Measurements from ENCODE around the gene CACFD1. TPM values are rescaled to one million over a fixed set of nuclear protein-coding genes. Genes with fewer than 3 reads are reported as not detected.

Gene CACFD1
- total and polyA plus RNA-seq, 3 donors from 2014 or later: 34.7 to 47.9 (median 43.3) TPM

GRCh38 chr9:133505901-133506652 is 46.3 kb downstream of the CACFD1 start:
- peaks cover 26% of the 10 kb centered on the region for H3K4me1 ChIP-seq
- no peak overlapping the region for H3K27ac ChIP-seq
- TF ChIP-seq CTCF (IDR thresholded peaks at IDR 0.05): no peak
- TF ChIP-seq POLR2A (IDR thresholded peaks at IDR 0.05): no peak
- H3K4me3 ChIP-seq: no peak overlapping the region
- peak; percentile 69 for DNase-seq
- intact Hi-C loops (cut with DNase I; ENCODE audit: low total_unique reads): no loop called here
- no peaks in the 10 kb centered on the region for H3K27me3 ChIP-seq
- no peaks in the 10 kb centered on the region for H3K36me3 ChIP-seq (ENCODE audit: low read depth, missing control alignments)
- WGBS, 2 donors: 38 to 53% methylated on average over 13 to 23 of the region's 23 CpGs
- no peaks in the 10 kb centered on the region for H3K9me3 ChIP-seq

GRCh38 chr9:133506653-133507038 is 46.9 kb downstream of the CACFD1 start:
- Histone ChIP-seq H3K4me3 (no peak overlapping the region), H3K36me3 (ENCODE audit: low read depth, missing control alignments) (no peaks in the 10 kb centered on the region), H3K27ac (no peak overlapping the region), H3K27me3 (no peaks in the 10 kb centered on the region), H3K9me3 (no peaks in the 10 kb centered on the region), H3K4me1 (peaks cover 26% of the 10 kb centered on the region)
- intact Hi-C loops (cut with DNase I; ENCODE audit: low total_unique reads): no loop called here
- WGBS, 2 donors: 48 to 63% methylated on average over 17 to 18 of the region's 18 CpGs
- DNase-seq: peak; percentile 52
- TF ChIP-seq POLR2A (IDR thresholded peaks at IDR 0.05): no peak
- TF ChIP-seq CTCF (IDR thresholded peaks at IDR 0.05): no peak

- 95 to 96% methylated on average over 10 to 24 of the region's 24 CpGs for WGBS, 2 donors
- Histone ChIP-seq H3K4me1 (peaks cover 26% of the 10 kb centered on the region), H3K36me3 (ENCODE audit: low read depth, missing control alignments) (no peaks in the 10 kb centered on the region), H3K4me3 (no peak overlapping the region), H3K9me3 (no peaks in the 10 kb centered on the region), H3K27ac (no peak overlapping the region), H3K27me3 (no peaks in the 10 kb centered on the region)
- TF ChIP-seq POLR2A (IDR thresholded peaks at IDR 0.05) (no peak), CTCF (IDR thresholded peaks at IDR 0.05) (no peak)
- intact Hi-C loops (cut with DNase I; ENCODE audit: low total_unique reads): no loop called here
- no peak for DNase-seq
Observed at GRCh38 chr9:133507246-133507965, 47.6 kb downstream of the CACFD1 start.

- no peak overlapping the region for H3K4me3 ChIP-seq
- WGBS, 2 donors: 97 to 98% methylated on average over 5 to 8 of the region's 8 CpGs
- TF ChIP-seq POLR2A (IDR thresholded peaks at IDR 0.05) (no peak), CTCF (IDR thresholded peaks at IDR 0.05) (no peak)
- H3K9me3 ChIP-seq: no peaks in the 10 kb centered on the region
- H3K36me3 ChIP-seq (ENCODE audit: low read depth, missing control alignments): no peaks in the 10 kb centered on the region
- intact Hi-C loops (cut with DNase I; ENCODE audit: low total_unique reads): no loop called here
- H3K27me3 ChIP-seq: no peaks in the 10 kb centered on the region
- no peak overlapping the region for H3K27ac ChIP-seq
- no peak for DNase-seq
- H3K4me1 ChIP-seq: peaks cover 28% of the 10 kb centered on the region
Observed at GRCh38 chr9:133508046-133508445, 48.3 kb downstream of the CACFD1 start.

Measured in testis (tissue), 3 donors.